Ishikawa (cell line): Measurements from ENCODE around the gene PIP4K2A.

Source experiments
- EP300 ChIP-seq: IDR thresholded peaks from 2 replicates; pipeline ENCODE4 v1.6.1; 2012; ENCODE audit warnings: borderline replicate concordance
- RAD21 ChIP-seq: IDR thresholded peaks from 2 replicates; pipeline ENCODE4 v1.6.1; 2012; ENCODE audit warnings: low read depth
- TEAD4 ChIP-seq: IDR thresholded peaks from 2 replicates; pipeline ENCODE4 v1.6.1; 2012
- YY1 ChIP-seq: IDR thresholded peaks from 2 replicates; pipeline ENCODE4 v1.6.1; 2012; ENCODE audit warnings: low read depth
- TF ChIP-seq, protein P1 (sequence below): IDR thresholded peaks from 2 replicates; pipeline ENCODE4 v1.6.1; 2012; ENCODE audit warnings: low read depth, mild to moderate bottlenecking

DNA sequence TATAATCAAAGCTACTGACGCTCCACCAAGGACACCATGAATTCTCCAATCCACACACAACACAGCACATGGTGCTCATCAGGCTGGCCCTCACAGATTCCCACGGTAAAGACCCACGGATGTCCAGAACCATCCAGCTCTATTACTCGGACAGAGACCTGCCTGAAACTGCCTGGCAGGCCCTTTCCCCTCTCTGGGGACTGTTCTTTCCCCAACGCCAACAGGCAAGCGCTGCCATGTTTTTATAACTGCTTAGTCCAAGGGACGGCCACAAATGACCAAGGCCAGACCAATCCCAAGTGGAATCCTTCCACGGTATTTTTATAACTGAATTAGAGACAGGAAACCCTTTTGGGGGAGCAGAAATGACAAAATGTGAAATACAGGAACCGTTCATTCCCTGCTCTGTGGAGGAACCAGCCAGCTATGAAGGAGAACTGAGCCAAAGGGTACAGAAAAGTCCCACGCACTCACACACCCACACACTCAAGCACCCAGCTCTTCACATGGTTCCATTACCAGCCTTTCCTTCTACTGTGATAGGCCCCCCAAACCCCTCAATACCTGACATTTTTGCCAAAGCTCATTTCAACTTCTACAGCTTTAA lies 4.1 kb downstream of the PIP4K2A start:
- TF ChIP-seq EP300 (no peak), RAD21 (no peak), YY1 (no peak), TEAD4 (no peak)
- TF ChIP-seq, protein P1, sequence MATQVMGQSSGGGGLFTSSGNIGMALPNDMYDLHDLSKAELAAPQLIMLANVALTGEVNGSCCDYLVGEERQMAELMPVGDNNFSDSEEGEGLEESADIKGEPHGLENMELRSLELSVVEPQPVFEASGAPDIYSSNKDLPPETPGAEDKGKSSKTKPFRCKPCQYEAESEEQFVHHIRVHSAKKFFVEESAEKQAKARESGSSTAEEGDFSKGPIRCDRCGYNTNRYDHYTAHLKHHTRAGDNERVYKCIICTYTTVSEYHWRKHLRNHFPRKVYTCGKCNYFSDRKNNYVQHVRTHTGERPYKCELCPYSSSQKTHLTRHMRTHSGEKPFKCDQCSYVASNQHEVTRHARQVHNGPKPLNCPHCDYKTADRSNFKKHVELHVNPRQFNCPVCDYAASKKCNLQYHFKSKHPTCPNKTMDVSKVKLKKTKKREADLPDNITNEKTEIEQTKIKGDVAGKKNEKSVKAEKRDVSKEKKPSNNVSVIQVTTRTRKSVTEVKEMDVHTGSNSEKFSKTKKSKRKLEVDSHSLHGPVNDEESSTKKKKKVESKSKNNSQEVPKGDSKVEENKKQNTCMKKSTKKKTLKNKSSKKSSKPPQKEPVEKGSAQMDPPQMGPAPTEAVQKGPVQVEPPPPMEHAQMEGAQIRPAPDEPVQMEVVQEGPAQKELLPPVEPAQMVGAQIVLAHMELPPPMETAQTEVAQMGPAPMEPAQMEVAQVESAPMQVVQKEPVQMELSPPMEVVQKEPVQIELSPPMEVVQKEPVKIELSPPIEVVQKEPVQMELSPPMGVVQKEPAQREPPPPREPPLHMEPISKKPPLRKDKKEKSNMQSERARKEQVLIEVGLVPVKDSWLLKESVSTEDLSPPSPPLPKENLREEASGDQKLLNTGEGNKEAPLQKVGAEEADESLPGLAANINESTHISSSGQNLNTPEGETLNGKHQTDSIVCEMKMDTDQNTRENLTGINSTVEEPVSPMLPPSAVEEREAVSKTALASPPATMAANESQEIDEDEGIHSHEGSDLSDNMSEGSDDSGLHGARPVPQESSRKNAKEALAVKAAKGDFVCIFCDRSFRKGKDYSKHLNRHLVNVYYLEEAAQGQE = no peak
